Measurements from ENCODE around the gene SMARCD1.

Gene SMARCD1

GRCh38 chr12:50105913-50106450 is 20.8 kb downstream of the SMARCD1 start:
- no peak for DNase-seq

- no peak for DNase-seq
Measured at GRCh38 chr12:50106907-50107306, 21.8 kb downstream of the SMARCD1 start.

GRCh38 chr12:50107416-50108268 is 22.5 kb downstream of the SMARCD1 start:
- no peak for DNase-seq

GRCh38 chr12:50109319-50109718 is 24.2 kb downstream of the SMARCD1 start:
- DNase-seq: no peak

GRCh38 chr12:50110127-50110761 is 25.1 kb downstream of the SMARCD1 start:
- no peak for DNase-seq

GRCh38 chr12:50110762-50111351 is 25.7 kb downstream of the SMARCD1 start:
- peak; percentile 51 for DNase-seq

GRCh38 chr12:50111395-50111692 is 26.2 kb downstream of the SMARCD1 start:
- no peak for DNase-seq

- peak; percentile 100 for DNase-seq
Measured at GRCh38 chr12:50111693-50112455, 26.7 kb downstream of the SMARCD1 start, which contains the start of gene COX14. TSS of gene COX14 (plus strand) at chr12:50112236. CDS start at chr12:50120044, 7,808 bp downstream.

GRCh38 chr12:50112456-50113218 is 27.5 kb downstream of the SMARCD1 start:
- DNase-seq: no peak

- no peak for DNase-seq
Measured at GRCh38 chr12:50117057-50117622, 32.0 kb downstream of the SMARCD1 start.

GRCh38 chr12:50119387-50119786 is 34.2 kb downstream of the SMARCD1 start:
- DNase-seq: no peak

GRCh38 chr12:50120521-50120920 is 35.4 kb downstream of the SMARCD1 start:
- no peak for DNase-seq

GRCh38 chr12:50120953-50121352 is 35.8 kb downstream of the SMARCD1 start:
- DNase-seq: no peak

- DNase-seq: no peak
Measured at GRCh38 chr12:50121641-50122040, 36.5 kb downstream of the SMARCD1 start.

- DNase-seq: no peak
Measured at GRCh38 chr12:50123203-50123602, 38.1 kb downstream of the SMARCD1 start.

- DNase-seq: no peak
Measured at GRCh38 chr12:50127546-50127945, 42.4 kb downstream of the SMARCD1 start.

GRCh38 chr12:50129290-50129689 is 44.1 kb downstream of the SMARCD1 start:
- DNase-seq: no peak

- no peak for DNase-seq
Measured at GRCh38 chr12:50132505-50133135, 47.5 kb downstream of the SMARCD1 start.

- no peak for DNase-seq
Measured at GRCh38 chr12:50142993-50143392, 57.9 kb downstream of the SMARCD1 start.

GRCh38 chr12:50145439-50145838 is 60.3 kb downstream of the SMARCD1 start:
- no peak for DNase-seq

- DNase-seq: no peak
Measured at GRCh38 chr12:50147281-50147680, 62.1 kb downstream of the SMARCD1 start.

Measured in right hindlimb (tissue), 1 donor.